Measurements from ENCODE around the gene GARIN6.

DNA sequence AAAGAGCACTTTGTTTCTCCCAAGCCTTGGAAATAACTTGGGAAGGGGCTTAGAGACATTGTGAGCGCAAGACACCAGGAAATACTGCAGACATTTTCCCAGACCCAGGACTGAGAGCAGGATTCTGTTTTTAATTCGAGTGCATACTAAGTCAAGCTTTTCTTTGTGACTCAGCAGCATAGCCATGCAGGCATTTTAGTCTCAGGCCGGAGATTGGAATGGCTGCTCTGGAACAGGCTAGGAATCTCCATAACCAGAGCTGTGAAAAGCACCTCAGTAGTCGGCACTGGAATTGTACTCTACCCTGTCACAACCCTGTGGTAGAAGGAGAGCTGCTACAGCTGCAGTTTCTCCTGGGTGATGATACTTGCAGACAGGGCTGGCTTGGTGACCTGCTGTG, 28.9 kb upstream of the GARIN6 start:
- TF ChIP-seq POLR2A (IDR thresholded peaks at IDR 0.05; ENCODE audit: low read depth, low read length) (no peak), POLR2AphosphoS5 (IDR thresholded peaks at IDR 0.05; ENCODE audit: low read depth, low read length) (no peak)
